B cell (primary cell): Measurements from ENCODE around the gene MYL5. TPM values are rescaled to one million over a fixed set of nuclear protein-coding genes. Genes with fewer than 3 reads are reported as not detected.
"Not testable (repeated sequence)": the region's sequence is repeated elsewhere in the genome, so short reads cannot be mapped to it uniquely, and the experiment has no call there.

Experiments
- ATAC-seq: fragments of 200-7000 bp; cut with Tn5 transposase; one replicate; pipeline ENCODE4 v1.10.0; 2021; ENCODE audit warnings: low read depth, mild to moderate bottlenecking, moderate number of reproducible peaks, moderate library complexity
- CTCF ChIA-PET: fragments of 350-600 bp; sonication (Branson Sonifier 250); formaldehyde crosslinking; loops from one replicate; lab custom pipeline; 2021; ENCODE audit warnings: antibody characterized with exemption, inconsistent platforms; lab: Charles Lee
- POLR2A ChIA-PET: fragments of 350-600 bp; sonication (Branson Sonifier 250); formaldehyde crosslinking; loops from one replicate; lab custom pipeline; 2021; ENCODE audit warnings: antibody characterized with exemption; lab: Charles Lee
- DNase-seq: peaks from one replicate; pipeline ENCODE4 v3.0.0; 2013
- H2AFZ ChIP-seq: 2 replicates; pipeline ENCODE4 v1.6.1; 2012; ENCODE audit warnings: mild to moderate bottlenecking, low read depth, low read length; ENCODE audit not compliant: insufficient read depth, poor library complexity, severe bottlenecking
- H3K27ac ChIP-seq, 2 donors: 1 replicate in 1 of 2; 2 replicates in 1 of 2; pipeline ENCODE4 v1.5.1; 2012 to 2013; ENCODE audit warnings: low read length in 2 of 2, mild to moderate bottlenecking in 2 of 2, moderate library complexity in 1 of 2
- H3K27me3 ChIP-seq, 4 experiments: fragments of 200-600 bp in 1 of 4; sonication (generic) in 1 of 4; replicated peaks in 1 of 4; 1 replicate in 2 of 4; 2 replicates in 2 of 4; pipeline versions ENCODE4 v1.6.1 to v1.7.0; 2013 to 2016; ENCODE audit warnings: low read length in 3 of 4, mild to moderate bottlenecking in 2 of 4, mixed read lengths in 1 of 4, moderate library complexity in 1 of 4; ENCODE audit not compliant: insufficient read depth in 4 of 4, control insufficient read depth in 3 of 4; ENCODE audit errors: control extremely low read depth in 1 of 4
- H3K36me3 ChIP-seq, 2 experiments: replicated peaks in 1 of 2; 1 replicate in 1 of 2; 2 replicates in 1 of 2; pipeline versions ENCODE4 v1.6.1 to v1.7.1; 2013; ENCODE audit warnings: low read length in 1 of 2; ENCODE audit not compliant: insufficient read depth in 2 of 2, control insufficient read depth in 1 of 2; ENCODE audit errors: control extremely low read depth in 1 of 2, extremely low read depth in 1 of 2
- H3K4me1 ChIP-seq, 2 donors: fragments of 200-600 bp in 1 of 2; sonication (generic) in 1 of 2; 1 replicate in 1 of 2; 2 replicates in 1 of 2; pipeline versions ENCODE4 v1.5.1 to v1.6.1; 2013 to 2017; ENCODE audit warnings: low read length in 2 of 2; ENCODE audit not compliant: control insufficient read depth in 2 of 2, insufficient read depth in 2 of 2
- H3K4me2 ChIP-seq: replicated peaks from 2 replicates; pipeline ENCODE3; 2012; ENCODE audit warnings: mild to moderate bottlenecking, low read depth, low read length; ENCODE audit not compliant: poor library complexity, severe bottlenecking
- H3K4me3 ChIP-seq, 5 experiments: fragments of 200-600 bp in 1 of 5; sonication (generic) in 1 of 5; 1 replicate in 3 of 5; 2 replicates in 2 of 5; pipeline versions ENCODE4 v1.5.1 to v1.7.0; 2011 to 2016; ENCODE audit warnings: low read length in 4 of 5, mild to moderate bottlenecking in 4 of 5, low read depth in 2 of 5, control low read depth in 1 of 5, moderate library complexity in 1 of 5; ENCODE audit not compliant: insufficient read depth in 1 of 5; ENCODE audit errors: control extremely low read depth in 1 of 5, extremely low read depth in 1 of 5
- H3K79me2 ChIP-seq: fragments of 200-600 bp; sonication (generic); one replicate; pipeline ENCODE4 v1.6.0; 2016; ENCODE audit warnings: low read length; ENCODE audit not compliant: control insufficient read depth, insufficient read depth
- H3K9ac ChIP-seq: fragments of 200-600 bp; sonication (generic); 2 replicates; pipeline ENCODE4 v1.6.1; 2017; ENCODE audit warnings: mild to moderate bottlenecking, low read length, moderate library complexity
- H3K9me3 ChIP-seq, 3 donors: one replicate each; pipeline versions ENCODE4 v1.6.1 to v1.7.1; 2013; ENCODE audit warnings: low read length in 2 of 3; ENCODE audit not compliant: control insufficient read depth in 2 of 3, insufficient read depth in 1 of 3; ENCODE audit errors: control extremely low read depth in 1 of 3
- H4K20me1 ChIP-seq: 2 replicates; pipeline ENCODE4 v1.6.0; 2012; ENCODE audit warnings: mild to moderate bottlenecking, low read length; ENCODE audit not compliant: insufficient read depth, control insufficient read depth, poor library complexity, severe bottlenecking
- H3K27ac Mint-ChIP-seq: one replicate; pipeline ENCODE4 v1.8.0; 2021; ENCODE audit warnings: mixed read lengths
- H3K27me3 Mint-ChIP-seq: one replicate; pipeline ENCODE4 v1.8.0; 2021; ENCODE audit warnings: mixed read lengths
- H3K4me1 Mint-ChIP-seq: one replicate; pipeline ENCODE4 v1.8.0; 2021; ENCODE audit warnings: mixed read lengths
- H3K4me3 Mint-ChIP-seq: one replicate; pipeline ENCODE4 v1.8.0; 2021; ENCODE audit warnings: mixed read lengths
- H3K9me3 Mint-ChIP-seq: one replicate; pipeline ENCODE4 v1.8.0; 2022; ENCODE audit warnings: mixed read lengths; ENCODE audit not compliant: insufficient read depth
- CTCF ChIP-seq: fragments of 200-600 bp; IDR thresholded peaks from one replicate; pipeline ENCODE4 v1.8.0; 2022; ENCODE audit warnings: antibody characterized with exemption, mild to moderate bottlenecking
- EZH2 ChIP-seq: IDR thresholded peaks from 2 replicates; pipeline ENCODE4 v1.6.1; 2012; ENCODE audit warnings: borderline replicate concordance, low read depth, mild to moderate bottlenecking, moderate library complexity, low read length; ENCODE audit not compliant: insufficient read depth, poor library complexity, severe bottlenecking
- WGBS: methylation state at CpG from one replicate; pipeline ENCODE4 v1.1.5; 2013; ENCODE audit warnings: missing lambda C conversion rate; ENCODE audit not compliant: insufficient coverage; 5-methylcytosine and 5-hydroxymethylcytosine counted together
- intact Hi-C: fragments of 100-400 bp; cut with micrococcal nuclease; formaldehyde crosslinking; loops from one replicate; pipeline ENCODE4 v1.10.0; 2022
- polyA plus RNA-seq: library from polyadenylated mRNA; depleted of rRNA; stranded (reverse); fragments of >200 nt; gene quantifications from 2 replicates; pipeline ENCODE4 v1.2.3, GENCODE V29; 2012
- total RNA-seq, 2 donors: library from RNA; stranded (reverse); fragments of 120-200 nt in 1 of 2; gene quantifications; 1 replicate in 1 of 2; 2 replicates in 1 of 2; pipeline versions ENCODE4 v1.2.3 to v1.2.4, GENCODE V29; 2013 to 2022

Gene MYL5
- total and polyA plus RNA-seq, 2 donors (not counting 1 experiment from before 2014, with no cell fraction given) = 16.9 to 38.3 TPM

GRCh38 chr4:666822-667544 lies 7.4 kb upstream of the MYL5 start:
- Histone ChIP-seq H4K20me1 (no peaks in the 10 kb centered on the region), H3K4me3 (no peak overlapping the region), H3K9me3 (peaks cover 0 to under 1% (median 0%) of the 10 kb centered on the region in 3 donors), H3K4me1 (peaks cover 9 to 17% of the 10 kb centered on the region in 2 donors), H3K4me2 (no peak overlapping the region), H3K36me3 (peaks cover 0 to 11% of the 10 kb centered on the region in 2 experiments), H3K27me3 (no peaks in the 10 kb centered on the region), H3K9ac (no peak overlapping the region), H3K27ac (no peak overlapping the region), H2AFZ (no peak overlapping the region), H3K79me2 (peaks cover 9% of the 10 kb centered on the region)
- POLR2A ChIA-PET = no interaction called here
- Mint-ChIP-seq H3K9me3 (no peaks in the 10 kb centered on the region), H3K27ac (no peak overlapping the region), H3K4me1 (peaks cover 11% of the 10 kb centered on the region), H3K4me3 (no peak overlapping the region), H3K27me3 (no peaks in the 10 kb centered on the region)
- 95% methylated on average over 15 of the region's 28 CpGs for WGBS
- CTCF ChIA-PET = no interaction called here
- no peak for ATAC-seq
- TF ChIP-seq EZH2 = no peak
- TF ChIP-seq CTCF = no peak
- DNase-seq = no peak
- intact Hi-C loops = no loop called here

GRCh38 chr4:667545-667925 lies 6.8 kb upstream of the MYL5 start:
- no peak for ATAC-seq
- 87% methylated on average over 6 of the region's 10 CpGs for WGBS
- Histone ChIP-seq H3K27ac (no peak overlapping the region), H2AFZ (no peak overlapping the region), H3K4me1 (peaks cover 9 to 17% of the 10 kb centered on the region in 2 donors), H4K20me1 (no peaks in the 10 kb centered on the region), H3K4me2 (no peak overlapping the region), H3K27me3 (no peaks in the 10 kb centered on the region), H3K9me3 (no peaks in the 10 kb centered on the region), H3K4me3 (no peak overlapping the region), H3K9ac (no peak overlapping the region), H3K79me2 (peaks cover 9% of the 10 kb centered on the region), H3K36me3 (peaks cover 0 to 17% of the 10 kb centered on the region in 2 experiments)
- no peak for TF ChIP-seq CTCF
- H3K4me1 Mint-ChIP-seq = peaks cover 11% of the 10 kb centered on the region
- intact Hi-C loops = no loop called here
- ChIA-PET POLR2A (no interaction called here), CTCF (no interaction called here)
- DNase-seq = no peak
- no peaks in the 10 kb centered on the region for H3K27me3 Mint-ChIP-seq
- no peaks in the 10 kb centered on the region for H3K9me3 Mint-ChIP-seq
- no peak overlapping the region for H3K4me3 Mint-ChIP-seq
- no peak overlapping the region for H3K27ac Mint-ChIP-seq

- Histone ChIP-seq H3K4me1 (peaks cover 7 to 14% of the 10 kb centered on the region in 2 donors), H3K36me3 (peaks cover 0 to 17% of the 10 kb centered on the region in 2 experiments)
- ATAC-seq, H3K4me3 Mint-ChIP-seq, H3K79me2 ChIP-seq, CTCF ChIA-PET, H3K27me3 ChIP-seq, H3K9me3 Mint-ChIP-seq, H3K4me2 ChIP-seq, H3K4me3 ChIP-seq, H3K27ac Mint-ChIP-seq, H4K20me1 ChIP-seq, H3K9ac ChIP-seq, intact Hi-C loops, H3K9me3 ChIP-seq, H3K27me3 Mint-ChIP-seq, H2AFZ ChIP-seq, DNase-seq, H3K27ac ChIP-seq, POLR2A ChIA-PET: not testable (repeated sequence)
- 96% methylated on average over 6 of the region's 6 CpGs for WGBS
- H3K4me1 Mint-ChIP-seq = peaks cover 11% of the 10 kb centered on the region
Measured at GRCh38 chr4:668219-668618, 6.1 kb upstream of the MYL5 start.
